Measurements from ENCODE around the gene GSTM3. TPM values are rescaled to one million over a fixed set of nuclear protein-coding genes. Genes with fewer than 3 reads are reported as not detected.
A peak's percentile ranks its signal among the peaks of the same experiment; 100 is the strongest.

Gene GSTM3
- total RNA-seq, 4 donors from 2014 or later, result 8.2 to 34.1 (median 24.3) TPM

GRCh38 chr1:109776206-109776835, 35.5 kb upstream of the GSTM3 start:
- TF ChIP-seq, protein P1, sequence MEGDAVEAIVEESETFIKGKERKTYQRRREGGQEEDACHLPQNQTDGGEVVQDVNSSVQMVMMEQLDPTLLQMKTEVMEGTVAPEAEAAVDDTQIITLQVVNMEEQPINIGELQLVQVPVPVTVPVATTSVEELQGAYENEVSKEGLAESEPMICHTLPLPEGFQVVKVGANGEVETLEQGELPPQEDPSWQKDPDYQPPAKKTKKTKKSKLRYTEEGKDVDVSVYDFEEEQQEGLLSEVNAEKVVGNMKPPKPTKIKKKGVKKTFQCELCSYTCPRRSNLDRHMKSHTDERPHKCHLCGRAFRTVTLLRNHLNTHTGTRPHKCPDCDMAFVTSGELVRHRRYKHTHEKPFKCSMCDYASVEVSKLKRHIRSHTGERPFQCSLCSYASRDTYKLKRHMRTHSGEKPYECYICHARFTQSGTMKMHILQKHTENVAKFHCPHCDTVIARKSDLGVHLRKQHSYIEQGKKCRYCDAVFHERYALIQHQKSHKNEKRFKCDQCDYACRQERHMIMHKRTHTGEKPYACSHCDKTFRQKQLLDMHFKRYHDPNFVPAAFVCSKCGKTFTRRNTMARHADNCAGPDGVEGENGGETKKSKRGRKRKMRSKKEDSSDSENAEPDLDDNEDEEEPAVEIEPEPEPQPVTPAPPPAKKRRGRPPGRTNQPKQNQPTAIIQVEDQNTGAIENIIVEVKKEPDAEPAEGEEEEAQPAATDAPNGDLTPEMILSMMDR (IDR thresholded peaks at IDR 0.05), result no peak
- no peak for TF ChIP-seq POLR2AphosphoS5 (IDR thresholded peaks at IDR 0.05)
- TF ChIP-seq EP300 (IDR thresholded peaks at IDR 0.05; ENCODE audit: low read depth), result no peak
- no peak overlapping the region for H3K4me3 ChIP-seq
- no peaks in the 10 kb centered on the region for H3K36me3 ChIP-seq
- peaks cover 0 to 4% of the 10 kb centered on the region in 2 donors for H3K9me3 ChIP-seq
- WGBS, 2 donors (ENCODE audit: low coverage in 1 of 2), result 79% methylated on average over 6 of the region's 6 CpGs; no CpG with 5 or more reads in 1 of the 2 donors
- no peaks in the 10 kb centered on the region for H3K27me3 ChIP-seq
- H3K27ac ChIP-seq, result no peak overlapping the region
- peaks cover 0 to 7% (median 4%) of the 10 kb centered on the region in 4 donors for H3K4me1 ChIP-seq
- peak; percentile 5 for DNase-seq
- intact Hi-C loops (cut with DNase I; ENCODE audit: low total_unique reads), result no loop called here
- in situ Hi-C loops (cut with MboI; ENCODE audit: low pct_ligation_motif_present in 1 of 4, low pct_unique_long_range_greater_than_20kb in 1 of 4, low sequenced_read_pairs in 3 of 4), result loop anchor here (5.0 to 25.0 kb wide), 6 partner anchors 122 to 232 kb away; partner anchors contain the start of genes AHCYL1 (in 2 of the 4), GNAI3 (in 2 of the 4), CSF1 (in 1 of the 4) and GSTM4 (in 1 of the 4)

GRCh38 chr1:109775398-109775797, 34.6 kb upstream of the GSTM3 start:
- Histone ChIP-seq H3K9me3 (no peaks in the 10 kb centered on the region), H3K4me1 (peaks cover 0 to 7% (median 4%) of the 10 kb centered on the region in 4 donors), H3K27me3 (no peaks in the 10 kb centered on the region), H3K4me3 (no peak overlapping the region), H3K36me3 (no peaks in the 10 kb centered on the region), H3K27ac (no peak overlapping the region)
- in situ Hi-C loops (cut with MboI; ENCODE audit: low pct_ligation_motif_present in 1 of 4, low pct_unique_long_range_greater_than_20kb in 1 of 4, low sequenced_read_pairs in 3 of 4) (loop anchor here (5.0 to 25.0 kb wide), 6 partner anchors 121 to 231 kb away; partner anchors contain the start of genes AHCYL1 (in 2 of the 4), GNAI3 (in 2 of the 4), CSF1 (in 1 of the 4) and GSTM4 (in 1 of the 4)), intact Hi-C loops (cut with DNase I; ENCODE audit: low total_unique reads) (loop anchor here (1.0 kb wide), 1 partner anchor 209 kb away; the partner anchor contains the start of gene AHCYL1)
- TF ChIP-seq POLR2A (IDR thresholded peaks at IDR 0.05), result no peak
- no peak for TF ChIP-seq POLR2AphosphoS5 (IDR thresholded peaks at IDR 0.05)
- no peak for TF ChIP-seq EP300 (IDR thresholded peaks at IDR 0.05; ENCODE audit: low read depth)
- TF ChIP-seq, protein P1 (IDR thresholded peaks at IDR 0.05), result no peak
- peak; percentile 5 for DNase-seq
- 46 to 80% methylated on average over 1 of the region's 1 CpG for WGBS, 2 donors (ENCODE audit: low coverage in 1 of 2)

DNA sequence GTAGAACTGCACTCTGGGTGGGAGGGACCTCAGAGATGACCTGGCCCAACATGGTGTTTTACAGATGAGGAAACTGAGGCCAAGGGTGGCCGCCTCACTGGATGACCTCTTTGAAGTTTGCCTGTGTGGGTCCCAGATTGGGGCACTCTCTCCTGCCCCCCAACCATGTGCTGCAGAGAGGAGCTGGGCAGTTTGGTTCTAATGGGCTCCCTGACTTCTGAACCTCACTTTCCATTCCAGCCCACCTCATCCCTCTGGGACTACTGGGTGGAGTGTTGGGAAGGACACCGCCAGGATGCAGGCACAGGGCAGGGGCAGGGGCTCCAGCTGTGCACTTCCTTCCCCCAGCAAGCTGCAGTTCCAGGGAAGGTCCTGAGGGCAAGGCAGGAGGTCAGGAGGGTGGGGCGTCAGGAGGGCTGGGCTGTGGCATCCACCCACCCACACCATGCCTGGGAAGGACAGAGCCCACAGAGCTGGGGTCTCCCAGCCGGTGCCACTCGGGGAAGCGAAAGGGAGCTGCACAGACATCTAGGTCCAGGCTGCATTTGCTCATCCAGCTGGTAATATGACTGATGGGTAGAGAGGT, 33.2 kb upstream of the GSTM3 start:
- peak; percentile 7 for DNase-seq
- H3K27me3 ChIP-seq, result no peaks in the 10 kb centered on the region
- peaks cover 0 to 7% (median 4%) of the 10 kb centered on the region in 4 donors for H3K4me1 ChIP-seq
- no peaks in the 10 kb centered on the region for H3K36me3 ChIP-seq
- 35% methylated on average over 6 of the region's 6 CpGs; no CpG with 5 or more reads in 1 of the 2 donors for WGBS, 2 donors (ENCODE audit: low coverage in 1 of 2)
- intact Hi-C loops (cut with DNase I; ENCODE audit: low total_unique reads), result loop anchor here (1.0 to 5.0 kb wide), 3 partner anchors 26 to 233 kb away; no protein-coding TSS in a partner anchor
- no peak overlapping the region for H3K4me3 ChIP-seq
- in situ Hi-C loops (cut with MboI; ENCODE audit: low pct_ligation_motif_present in 1 of 4, low pct_unique_long_range_greater_than_20kb in 1 of 4, low sequenced_read_pairs in 3 of 4), result loop anchor here (5.0 to 10.0 kb wide), 5 partner anchors 119 to 229 kb away; partner anchors contain the start of genes GNAI3 (in 4 of the 4) and GSTM4 (in 1 of the 4)
- H3K27ac ChIP-seq, result no peak overlapping the region
- H3K9me3 ChIP-seq, result no peaks in the 10 kb centered on the region
- TF ChIP-seq POLR2AphosphoS5 (IDR thresholded peaks at IDR 0.05) (no peak), POLR2A (IDR thresholded peaks at IDR 0.05) (no peak), EP300 (IDR thresholded peaks at IDR 0.05; ENCODE audit: low read depth) (no peak)
- TF ChIP-seq, protein P1 (IDR thresholded peaks at IDR 0.05), result peak in 1 of 5 experiments; percentile 3
